Nephron (organoid): Measurements from ENCODE around the gene BAX.
A peak's percentile ranks its signal among the peaks of the same experiment; 100 is the strongest.

Source experiments
- H3K27ac Mint-ChIP-seq, 3 experiments: 2 replicates each; pipeline ENCODE4 v1.8.0; 2020; ENCODE audit warnings: mixed read lengths in 3 of 3, mild to moderate bottlenecking in 2 of 3, moderate library complexity in 1 of 3
- H3K27me3 Mint-ChIP-seq: 2 replicates; pipeline ENCODE4 v1.8.0; 2021; ENCODE audit warnings: low read depth, mild to moderate bottlenecking, moderate library complexity, mixed read lengths
- H3K36me3 Mint-ChIP-seq: 2 replicates; pipeline ENCODE4 v1.8.0; 2020; ENCODE audit warnings: low read depth, mixed read lengths
- H3K4me1 Mint-ChIP-seq: 2 replicates; pipeline ENCODE4 v1.8.0; 2020; ENCODE audit warnings: mixed read lengths
- H3K4me3 Mint-ChIP-seq, 3 experiments: 2 replicates each; pipeline ENCODE4 v1.8.0; 2020; ENCODE audit warnings: mild to moderate bottlenecking in 3 of 3, mixed read lengths in 3 of 3, moderate library complexity in 2 of 3
- H3K9me3 Mint-ChIP-seq: 2 replicates; pipeline ENCODE4 v1.8.0; 2020; ENCODE audit warnings: mixed read lengths
- CTCF ChIP-seq, 3 experiments: fragments of 200-600 bp; sonication (generic); IDR thresholded peaks; one replicate each; pipeline ENCODE4 v1.5.0; 2021; ENCODE audit warnings: antibody characterized with exemption in 3 of 3; ENCODE audit not compliant: unreplicated experiment in 3 of 3

The BAX gene

GRCh38 chr19:48958006-48958405 is 3.3 kb downstream of the BAX start:
- H3K4me3 Mint-ChIP-seq = peak overlapping the region in 2 of 3 experiments; percentile 56
- peaks cover 21% of the 10 kb centered on the region for H3K36me3 Mint-ChIP-seq
- H3K4me1 Mint-ChIP-seq = peaks cover 14% of the 10 kb centered on the region
- no peak for TF ChIP-seq CTCF (IDR thresholded peaks at IDR 0.05; ENCODE audit: unreplicated experiment in 3 of 3)
- peaks cover 4% of the 10 kb centered on the region for H3K27me3 Mint-ChIP-seq
- H3K27ac Mint-ChIP-seq = no peak overlapping the region
- H3K9me3 Mint-ChIP-seq = no peaks in the 10 kb centered on the region

- no peaks in the 10 kb centered on the region for H3K9me3 Mint-ChIP-seq
- H3K27me3 Mint-ChIP-seq = peaks cover 4% of the 10 kb centered on the region
- no peak for TF ChIP-seq CTCF (IDR thresholded peaks at IDR 0.05; ENCODE audit: unreplicated experiment in 3 of 3)
- H3K27ac Mint-ChIP-seq = no peak overlapping the region
- H3K4me3 Mint-ChIP-seq = no peak overlapping the region
- H3K4me1 Mint-ChIP-seq = peaks cover 25% of the 10 kb centered on the region
- peaks cover 21% of the 10 kb centered on the region for H3K36me3 Mint-ChIP-seq
Observed at GRCh38 chr19:48959341-48960239, 4.9 kb downstream of the BAX start.

- no peak for TF ChIP-seq CTCF (IDR thresholded peaks at IDR 0.05; ENCODE audit: unreplicated experiment in 3 of 3)
- Mint-ChIP-seq H3K36me3 (peaks cover 22% of the 10 kb centered on the region), H3K27me3 (peaks cover 4% of the 10 kb centered on the region), H3K4me3 (peak overlapping the region in 1 of 3 experiments; percentile 14), H3K27ac (peak overlapping the region; percentile 76 to 100 (median 99)), H3K4me1 (peaks cover 21% of the 10 kb centered on the region), H3K9me3 (no peaks in the 10 kb centered on the region)
Observed at GRCh38 chr19:48961051-48961649, 6.5 kb downstream of the BAX start.

- Mint-ChIP-seq H3K36me3 (peaks cover 27% of the 10 kb centered on the region), H3K27me3 (peaks cover 4% of the 10 kb centered on the region), H3K4me3 (peak overlapping the region; percentile 53 to 60 (median 56)), H3K4me1 (peaks cover 25% of the 10 kb centered on the region), H3K9me3 (no peaks in the 10 kb centered on the region), H3K27ac (peak overlapping the region; percentile 96 to 100 (median 99))
- TF ChIP-seq CTCF (IDR thresholded peaks at IDR 0.05; ENCODE audit: unreplicated experiment in 3 of 3) = no peak
Observed at GRCh38 chr19:48961673-48962028, 7.0 kb downstream of the BAX start.

GRCh38 chr19:48962029-48962848 is 7.6 kb downstream of the BAX start:
- no peak for TF ChIP-seq CTCF (IDR thresholded peaks at IDR 0.05; ENCODE audit: unreplicated experiment in 3 of 3)
- Mint-ChIP-seq H3K36me3 (peaks cover 25% of the 10 kb centered on the region), H3K9me3 (no peaks in the 10 kb centered on the region), H3K4me1 (peaks cover 27% of the 10 kb centered on the region), H3K27ac (peak overlapping the region; percentile 96 to 100 (median 99)), H3K4me3 (peak overlapping the region; percentile 53 to 100 (median 56)), H3K27me3 (peaks cover 3% of the 10 kb centered on the region)
